Ascending aorta (tissue), 2 donors: ENCODE data around the gene TTLL3. TPM values are rescaled to one million over a fixed set of nuclear protein-coding genes. Genes with fewer than 3 reads are reported as not detected.

Experiments
- DNase-seq, 2 donors: peaks; one replicate each; pipeline ENCODE4 v3.0.0-alpha.2; 2019; ENCODE audit warnings: low spot score in 2 of 2
- H3K27ac ChIP-seq, 2 donors: fragments of 200-600 bp; sonication (generic); one replicate each; pipeline ENCODE4 v1.5.1; 2016 to 2017; ENCODE audit warnings: mild to moderate bottlenecking in 1 of 2
- H3K27me3 ChIP-seq: fragments of 200-600 bp; sonication (generic); one replicate; pipeline ENCODE4 v1.5.1; 2017
- H3K36me3 ChIP-seq, 2 donors: fragments of 200-600 bp; sonication (generic); one replicate each; pipeline ENCODE4 v1.5.1; 2016
- H3K4me1 ChIP-seq, 2 donors: fragments of 200-600 bp; sonication (generic); one replicate each; pipeline ENCODE4 v1.5.1; 2016 to 2017; ENCODE audit warnings: mild to moderate bottlenecking in 1 of 2
- H3K4me3 ChIP-seq, 2 donors: fragments of 200-600 bp; sonication (generic); one replicate each; pipeline ENCODE4 v1.5.1; 2016 to 2017; ENCODE audit warnings: mild to moderate bottlenecking in 1 of 2
- H3K9me3 ChIP-seq, 2 donors: fragments of 200-600 bp; sonication (generic); one replicate each; pipeline ENCODE4 v1.5.1; 2016
- intact Hi-C: fragments of 100-400 bp; cut with DNase I; formaldehyde crosslinking; loops from one replicate; pipeline ENCODE4 v1.15.1; 2023
- total RNA-seq: library from RNA; depleted of rRNA; stranded (reverse); fragments of >200 nt; gene quantifications from one replicate; pipeline ENCODE4 v1.1.0, GENCODE V29; 2016
- TF ChIP-seq, protein P1 (sequence below), 3 experiments: fragments of 200-600 bp in 2 of 3; fragments of 450-650 bp in 1 of 3; sonication (generic) in 2 of 3; IDR thresholded peaks; one replicate each; pipeline ENCODE4 v1.5.1; 2016 to 2019; ENCODE audit warnings: antibody characterized with exemption in 3 of 3, mild to moderate bottlenecking in 1 of 3, moderate library complexity in 1 of 3

TTLL3 gene
- total RNA-seq, 1 donor from 2014 or later: 47.0 TPM

DNA sequence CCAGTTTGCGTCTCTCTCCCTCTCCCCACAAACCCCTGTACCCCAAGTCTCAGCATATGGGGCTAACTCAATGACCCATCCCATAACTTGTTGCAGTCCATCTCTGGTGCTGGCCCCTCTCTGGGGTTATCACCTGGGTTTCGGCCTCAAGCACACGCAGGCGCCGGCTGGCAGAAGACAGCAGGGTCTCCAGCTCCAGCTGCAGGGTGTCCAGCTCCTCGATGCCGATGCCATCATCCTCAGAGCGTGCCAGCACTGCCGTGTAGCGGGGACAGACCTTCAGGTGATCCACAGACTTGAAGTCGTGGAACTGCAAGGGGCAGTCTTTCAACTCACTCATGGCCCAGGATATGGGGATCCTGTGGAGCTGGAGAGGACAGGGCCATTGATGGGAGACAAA, 18.9 kb upstream of the TTLL3 start:
- peaks cover 22 to 32% of the 10 kb centered on the region in 2 donors for H3K36me3 ChIP-seq
- peak overlapping the region in 1 of 2 donors; percentile 84 for H3K4me3 ChIP-seq
- H3K27me3 ChIP-seq: no peaks in the 10 kb centered on the region
- intact Hi-C loops: loop anchor here (5.0 kb wide), 1 partner anchor 126 kb away; the partner anchor contains the start of gene IL17RC
- no peaks in the 10 kb centered on the region for H3K9me3 ChIP-seq
- no peak for DNase-seq
- TF ChIP-seq, protein P1, sequence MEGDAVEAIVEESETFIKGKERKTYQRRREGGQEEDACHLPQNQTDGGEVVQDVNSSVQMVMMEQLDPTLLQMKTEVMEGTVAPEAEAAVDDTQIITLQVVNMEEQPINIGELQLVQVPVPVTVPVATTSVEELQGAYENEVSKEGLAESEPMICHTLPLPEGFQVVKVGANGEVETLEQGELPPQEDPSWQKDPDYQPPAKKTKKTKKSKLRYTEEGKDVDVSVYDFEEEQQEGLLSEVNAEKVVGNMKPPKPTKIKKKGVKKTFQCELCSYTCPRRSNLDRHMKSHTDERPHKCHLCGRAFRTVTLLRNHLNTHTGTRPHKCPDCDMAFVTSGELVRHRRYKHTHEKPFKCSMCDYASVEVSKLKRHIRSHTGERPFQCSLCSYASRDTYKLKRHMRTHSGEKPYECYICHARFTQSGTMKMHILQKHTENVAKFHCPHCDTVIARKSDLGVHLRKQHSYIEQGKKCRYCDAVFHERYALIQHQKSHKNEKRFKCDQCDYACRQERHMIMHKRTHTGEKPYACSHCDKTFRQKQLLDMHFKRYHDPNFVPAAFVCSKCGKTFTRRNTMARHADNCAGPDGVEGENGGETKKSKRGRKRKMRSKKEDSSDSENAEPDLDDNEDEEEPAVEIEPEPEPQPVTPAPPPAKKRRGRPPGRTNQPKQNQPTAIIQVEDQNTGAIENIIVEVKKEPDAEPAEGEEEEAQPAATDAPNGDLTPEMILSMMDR (IDR thresholded peaks at IDR 0.05): no peak
- H3K4me1 ChIP-seq: peaks cover 6 to 22% of the 10 kb centered on the region in 2 donors
- H3K27ac ChIP-seq: peak overlapping the region; percentile 95 to 98

DNA sequence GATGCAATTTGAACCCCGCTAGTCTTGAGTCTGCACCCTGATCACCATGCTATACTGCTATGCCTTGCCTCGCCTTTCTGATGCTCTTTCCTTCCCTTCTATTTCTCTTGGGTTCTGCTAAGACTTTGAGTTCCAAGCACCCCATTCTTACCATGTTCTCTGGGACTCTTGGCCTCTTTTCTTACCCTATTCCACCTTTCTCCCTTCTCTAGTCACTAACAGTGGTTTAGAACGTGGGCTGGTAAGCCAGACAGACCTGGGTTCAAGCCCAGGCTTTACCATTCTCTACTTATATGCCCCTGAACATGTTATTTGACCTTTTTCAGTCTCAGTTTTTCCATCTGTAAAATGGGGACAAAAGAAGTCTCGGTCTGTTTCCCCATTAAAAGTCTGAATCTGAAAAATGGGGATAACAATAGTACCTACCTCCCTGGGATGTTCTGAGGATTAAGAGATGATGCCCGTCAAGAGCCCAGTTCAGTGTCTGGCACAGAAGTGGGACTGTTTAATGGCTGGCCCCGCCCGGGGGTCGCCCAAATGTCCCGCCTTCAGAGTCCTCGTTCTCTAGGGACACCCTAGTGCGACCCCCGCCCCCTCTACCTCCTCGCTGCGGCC, 18.2 kb upstream of the TTLL3 start:
- DNase-seq: no peak
- peak overlapping the region; percentile 75 to 84 for H3K4me3 ChIP-seq
- peak overlapping the region; percentile 95 to 98 for H3K27ac ChIP-seq
- H3K9me3 ChIP-seq: no peaks in the 10 kb centered on the region
- no peaks in the 10 kb centered on the region for H3K27me3 ChIP-seq
- TF ChIP-seq, protein P1 (IDR thresholded peaks at IDR 0.05): no peak
- H3K36me3 ChIP-seq: peaks cover 16 to 25% of the 10 kb centered on the region in 2 donors
- intact Hi-C loops: loop anchor here (1.0 to 5.0 kb wide), 10 partner anchors 18 to 350 kb away; partner anchors contain the start of genes BRPF1, CRELD1, IL17RC and RPUSD3
- peaks cover 6 to 22% of the 10 kb centered on the region in 2 donors for H3K4me1 ChIP-seq

DNA sequence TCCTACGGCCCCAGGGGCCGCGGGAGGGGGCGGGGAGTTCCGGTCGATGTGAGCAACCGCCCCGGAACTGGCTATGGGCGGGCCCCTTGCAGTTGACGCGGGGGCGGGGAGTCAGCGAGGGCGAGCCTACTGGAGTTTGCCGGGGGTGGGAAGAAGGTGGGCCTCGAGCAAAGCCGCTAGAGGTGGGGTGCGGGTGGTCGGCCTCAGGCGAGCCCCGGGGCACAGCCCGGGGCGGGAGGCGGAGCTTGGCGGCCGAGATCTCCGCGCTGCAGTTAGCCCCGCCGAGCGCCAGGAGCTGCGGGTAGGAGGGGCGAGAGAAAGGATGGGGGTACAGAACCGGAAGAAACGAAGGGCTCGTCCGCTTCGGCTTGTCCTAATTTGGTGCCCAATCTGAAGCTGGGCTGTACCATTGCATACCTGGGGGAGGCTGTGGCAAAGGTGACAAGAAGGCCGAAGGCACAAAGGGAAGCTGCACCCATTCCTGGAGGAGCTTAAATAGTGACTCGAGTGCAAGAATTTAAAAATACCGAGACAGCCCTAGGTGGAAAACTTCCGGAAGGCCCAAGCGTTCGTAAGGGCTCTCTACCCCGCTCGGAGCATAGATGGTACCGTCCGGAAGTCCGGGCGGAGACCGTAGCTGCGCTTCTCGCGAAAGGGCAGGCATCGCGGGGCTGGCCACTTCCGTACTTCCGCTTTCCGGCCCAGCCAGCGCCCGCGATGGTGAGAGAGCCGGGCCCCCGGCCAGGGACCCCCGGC, 17.5 kb upstream of the TTLL3 start, which contains the start of the genes ARPC4 and TADA3:
Gene ARPC4, plus strand, starts transcription at position 678 of the 756 bp plus-strand sequence. Its CDS starts 40 bp downstream, at position 718.
Gene TADA3, minus strand, starts transcription at position 69 of the 756 bp plus-strand sequence. CDS start 1,007 bp downstream, outside the sequence.
- H3K27ac ChIP-seq: peak within 1 kb of the TSS; percentile 95 to 98
- peak; percentile 71 to 96 for DNase-seq
- intact Hi-C loops: loop anchor here (1.0 to 5.0 kb wide), 11 partner anchors 18 to 350 kb away; partner anchors contain the start of genes BRPF1, CRELD1, IL17RC and OGG1
- H3K9me3 ChIP-seq: no peaks in the 10 kb centered on the region
- peak within 1 kb of the TSS; percentile 75 to 84 for H3K4me3 ChIP-seq
- TF ChIP-seq, protein P1 (IDR thresholded peaks at IDR 0.05): peak in 2 of 3 experiments; percentile 7 to 28
- H3K4me1 ChIP-seq: peaks cover 6 to 22% of the 10 kb centered on the region in 2 donors
- peaks cover 17 to 24% of the 10 kb centered on the region in 2 donors for H3K36me3 ChIP-seq
- no peaks in the 10 kb centered on the region for H3K27me3 ChIP-seq

DNA sequence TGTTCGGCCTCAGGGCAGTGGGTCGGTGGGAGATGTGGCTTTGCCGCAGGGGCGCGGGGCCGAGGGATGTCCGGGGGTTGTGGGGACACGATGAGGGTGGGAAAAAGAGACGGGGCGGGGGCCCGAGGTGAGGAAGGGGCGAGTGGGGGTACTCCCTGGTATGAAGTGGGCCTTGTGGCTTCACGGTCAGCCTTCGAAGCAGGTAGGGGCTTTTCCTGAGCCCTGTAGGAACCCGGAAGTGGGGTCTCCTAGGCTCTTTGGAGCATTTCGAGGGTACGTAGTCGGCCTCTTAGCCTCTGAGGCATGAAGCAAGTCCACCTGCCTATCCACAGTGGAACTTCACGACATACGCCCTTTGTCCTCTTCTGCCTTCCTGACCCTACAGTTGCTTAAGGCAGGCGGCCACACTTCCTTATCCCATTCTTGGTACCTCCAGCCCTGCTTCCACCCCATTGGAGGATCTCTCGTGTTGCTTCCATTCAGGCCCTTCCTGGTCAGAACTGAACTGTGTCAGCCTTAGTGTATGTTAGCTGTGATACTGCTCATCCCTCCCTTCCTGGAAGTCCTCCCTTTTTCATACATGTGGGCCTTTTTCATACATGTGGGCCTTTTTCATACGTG, 16.8 kb upstream of the TTLL3 start:
- no peaks in the 10 kb centered on the region for H3K9me3 ChIP-seq
- H3K27ac ChIP-seq: peak overlapping the region; percentile 95 to 98
- H3K36me3 ChIP-seq: peaks cover 23 to 26% of the 10 kb centered on the region in 2 donors
- peaks cover 6 to 22% of the 10 kb centered on the region in 2 donors for H3K4me1 ChIP-seq
- intact Hi-C loops: loop anchor here (1.0 to 5.0 kb wide), 6 partner anchors 44 to 216 kb away; partner anchors contain the start of genes CRELD1, IL17RC and OGG1
- TF ChIP-seq, protein P1 (IDR thresholded peaks at IDR 0.05): peak in 1 of 3 experiments; percentile 9
- H3K4me3 ChIP-seq: peak overlapping the region; percentile 75 to 84
- peak in 1 of 2 donors; percentile 70 for DNase-seq
- no peaks in the 10 kb centered on the region for H3K27me3 ChIP-seq

DNA sequence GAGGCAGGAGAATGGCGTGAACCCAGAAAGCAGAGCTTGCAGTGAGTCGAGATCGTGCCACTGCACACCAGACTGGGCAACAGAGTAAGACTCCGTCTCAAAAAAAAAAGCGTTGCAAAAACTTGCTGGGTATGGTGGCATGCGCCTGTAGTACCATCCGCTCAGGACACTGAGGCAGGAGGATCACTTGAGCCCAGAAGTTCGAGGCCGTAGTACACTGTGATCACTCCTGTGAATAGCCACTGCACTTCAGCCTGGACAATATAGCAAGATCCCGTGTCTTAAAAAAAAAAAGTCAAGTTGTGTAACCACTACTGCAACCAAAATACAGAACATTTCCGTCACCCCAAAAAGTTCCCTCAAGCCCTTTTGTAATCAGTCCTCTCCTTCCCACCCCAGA, 15.7 kb upstream of the TTLL3 start:
- H3K9me3 ChIP-seq: no peaks in the 10 kb centered on the region
- H3K4me3 ChIP-seq: peak overlapping the region in 1 of 2 donors; percentile 84
- H3K4me1 ChIP-seq: peaks cover 6 to 22% of the 10 kb centered on the region in 2 donors
- TF ChIP-seq, protein P1 (IDR thresholded peaks at IDR 0.05): no peak
- no peak for DNase-seq
- no peaks in the 10 kb centered on the region for H3K27me3 ChIP-seq
- intact Hi-C loops: loop anchor here (5.0 kb wide), 1 partner anchor 123 kb away; the partner anchor contains the start of gene IL17RC
- H3K36me3 ChIP-seq: peaks cover 27 to 31% of the 10 kb centered on the region in 2 donors
- H3K27ac ChIP-seq: no peak overlapping the region
